Tibial nerve (tissue), 4 donors: ENCODE results near the gene MED13L. TPM values are rescaled to one million over a fixed set of nuclear protein-coding genes. Genes with fewer than 3 reads are reported as not detected.

ENCODE experiments used
- DNase-seq, 2 donors: peaks; one replicate each; pipeline ENCODE4 v3.0.0-alpha.2; 2019; ENCODE audit warnings: low spot score in 2 of 2
- H3K27ac ChIP-seq, 4 donors: fragments of 200-600 bp; sonication (generic) in 3 of 4; one replicate each; pipeline ENCODE4 v1.5.1; 2017 to 2019; ENCODE audit warnings: mild to moderate bottlenecking in 1 of 4
- H3K27me3 ChIP-seq, 2 donors: fragments of 200-600 bp; sonication (generic) in 1 of 2; one replicate each; pipeline versions ENCODE4 v1.5.1 to v1.6.0; 2017 to 2019
- H3K36me3 ChIP-seq, 3 donors: fragments of 200-600 bp; sonication (generic); one replicate each; pipeline ENCODE4 v1.5.1; 2018 to 2019
- H3K4me1 ChIP-seq, 4 donors: fragments of 200-600 bp; sonication (generic) in 3 of 4; one replicate each; pipeline ENCODE4 v1.5.1; 2017 to 2019
- H3K4me3 ChIP-seq, 4 donors: fragments of 200-600 bp; sonication (generic) in 3 of 4; one replicate each; pipeline ENCODE4 v1.5.1; 2017 to 2019; ENCODE audit warnings: mild to moderate bottlenecking in 1 of 4, moderate library complexity in 1 of 4
- H3K9me3 ChIP-seq, 4 donors: fragments of 200-600 bp; sonication (generic) in 3 of 4; one replicate each; pipeline ENCODE4 v1.5.1; 2017 to 2019
- EP300 ChIP-seq, 2 donors: sonication (generic); formaldehyde crosslinking; IDR thresholded peaks; one replicate each; pipeline ENCODE4 v1.6.1; 2017; ENCODE audit warnings: antibody characterized with exemption in 2 of 2, mild to moderate bottlenecking in 1 of 2
- POLR2A ChIP-seq, 2 donors: fragments of 450-650 bp; IDR thresholded peaks; one replicate each; pipeline ENCODE4 v1.6.1; 2017; ENCODE audit warnings: antibody characterized with exemption in 2 of 2, mild to moderate bottlenecking in 2 of 2, moderate library complexity in 2 of 2
- WGBS, 2 donors: methylation state at CpG; one replicate each; pipeline ENCODE4 v1.1.5; 2018; 5-methylcytosine and 5-hydroxymethylcytosine counted together
- total RNA-seq, 4 donors: library from RNA; depleted of rRNA; stranded (reverse); fragments of >200 nt; gene quantifications; one replicate each; pipeline ENCODE4 v1.1.0, GENCODE V29; 2016
- TF ChIP-seq, protein P1 (sequence below), 5 experiments: fragments of 200-600 bp in 3 of 5; fragments of 450-650 bp in 2 of 5; sonication (generic) in 3 of 5; IDR thresholded peaks; one replicate each; pipeline ENCODE4 v1.5.1; 2016 to 2019; ENCODE audit warnings: antibody characterized with exemption in 5 of 5, mild to moderate bottlenecking in 3 of 5, moderate library complexity in 2 of 5

The MED13L gene
- total RNA-seq, 4 donors from 2014 or later = 138 to 234 (median 218) TPM

GRCh38 chr12:116171549-116171948 is 105.9 kb downstream of the MED13L start:
- Histone ChIP-seq H3K27ac (no peak overlapping the region), H3K36me3 (no peaks in the 10 kb centered on the region), H3K4me1 (peaks cover 0 to 80% (median 4%) of the 10 kb centered on the region in 4 donors), H3K9me3 (no peaks in the 10 kb centered on the region), H3K27me3 (no peaks in the 10 kb centered on the region), H3K4me3 (no peak overlapping the region)
- TF ChIP-seq, protein P1, sequence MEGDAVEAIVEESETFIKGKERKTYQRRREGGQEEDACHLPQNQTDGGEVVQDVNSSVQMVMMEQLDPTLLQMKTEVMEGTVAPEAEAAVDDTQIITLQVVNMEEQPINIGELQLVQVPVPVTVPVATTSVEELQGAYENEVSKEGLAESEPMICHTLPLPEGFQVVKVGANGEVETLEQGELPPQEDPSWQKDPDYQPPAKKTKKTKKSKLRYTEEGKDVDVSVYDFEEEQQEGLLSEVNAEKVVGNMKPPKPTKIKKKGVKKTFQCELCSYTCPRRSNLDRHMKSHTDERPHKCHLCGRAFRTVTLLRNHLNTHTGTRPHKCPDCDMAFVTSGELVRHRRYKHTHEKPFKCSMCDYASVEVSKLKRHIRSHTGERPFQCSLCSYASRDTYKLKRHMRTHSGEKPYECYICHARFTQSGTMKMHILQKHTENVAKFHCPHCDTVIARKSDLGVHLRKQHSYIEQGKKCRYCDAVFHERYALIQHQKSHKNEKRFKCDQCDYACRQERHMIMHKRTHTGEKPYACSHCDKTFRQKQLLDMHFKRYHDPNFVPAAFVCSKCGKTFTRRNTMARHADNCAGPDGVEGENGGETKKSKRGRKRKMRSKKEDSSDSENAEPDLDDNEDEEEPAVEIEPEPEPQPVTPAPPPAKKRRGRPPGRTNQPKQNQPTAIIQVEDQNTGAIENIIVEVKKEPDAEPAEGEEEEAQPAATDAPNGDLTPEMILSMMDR (IDR thresholded peaks at IDR 0.05) = no peak
- TF ChIP-seq EP300 (IDR thresholded peaks at IDR 0.05) (no peak), POLR2A (IDR thresholded peaks at IDR 0.05) (no peak)
- no peak for DNase-seq
- 78 to 80% methylated on average over 3 of the region's 3 CpGs for WGBS, 2 donors

DNA sequence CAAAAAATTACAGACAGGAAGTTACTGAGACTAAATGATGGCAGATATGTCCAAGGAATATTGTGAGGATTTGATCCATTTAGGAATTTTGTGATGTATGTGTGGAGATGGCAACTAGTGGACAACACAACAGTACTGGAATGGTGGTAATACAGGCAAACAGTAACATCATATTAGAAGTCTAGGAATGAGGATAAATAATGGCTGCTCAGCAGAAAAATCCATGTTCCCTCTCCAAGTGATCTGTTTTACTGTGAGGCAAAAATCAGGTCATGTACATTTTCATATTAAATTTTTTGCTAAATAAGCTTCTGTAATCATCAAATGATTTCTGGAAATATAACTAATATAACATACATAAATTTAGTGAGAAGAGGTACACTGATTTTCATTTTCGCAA is 108.4 kb downstream of the MED13L start:
- peaks cover 0 to 88% (median 12%) of the 10 kb centered on the region in 4 donors for H3K4me1 ChIP-seq
- no peaks in the 10 kb centered on the region for H3K27me3 ChIP-seq
- no peak for TF ChIP-seq POLR2A (IDR thresholded peaks at IDR 0.05)
- TF ChIP-seq EP300 (IDR thresholded peaks at IDR 0.05) = no peak
- TF ChIP-seq, protein P1 (IDR thresholded peaks at IDR 0.05) = no peak
- no peak overlapping the region for H3K27ac ChIP-seq
- DNase-seq = no peak
- no peak overlapping the region for H3K4me3 ChIP-seq
- no peaks in the 10 kb centered on the region for H3K9me3 ChIP-seq
- 96 to 98% methylated on average over 1 of the region's 1 CpG for WGBS, 2 donors
- no peaks in the 10 kb centered on the region for H3K36me3 ChIP-seq

DNA sequence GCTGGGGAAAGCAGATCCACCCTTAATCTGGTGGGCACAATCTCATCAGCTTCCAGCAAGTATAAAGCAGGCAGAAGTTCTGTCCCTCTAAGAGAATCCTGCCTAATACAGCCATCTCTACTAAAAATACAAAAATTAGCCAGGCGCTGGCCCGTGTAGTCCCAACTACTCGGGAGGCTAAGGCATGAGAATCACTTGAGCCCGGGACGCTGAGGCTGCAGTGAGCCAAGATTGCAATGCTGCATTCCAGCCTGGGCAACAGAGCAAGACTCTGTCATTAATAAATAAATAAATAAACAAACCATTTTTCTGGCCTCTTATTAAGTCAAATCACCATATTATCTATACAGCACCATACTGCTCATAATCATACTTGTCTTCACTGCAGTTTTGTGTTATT is 111.2 kb downstream of the MED13L start:
- Histone ChIP-seq H3K36me3 (no peaks in the 10 kb centered on the region), H3K27ac (no peak overlapping the region), H3K9me3 (no peaks in the 10 kb centered on the region), H3K4me1 (peaks cover 0 to 87% (median 9%) of the 10 kb centered on the region in 4 donors), H3K27me3 (no peaks in the 10 kb centered on the region), H3K4me3 (no peak overlapping the region)
- TF ChIP-seq, protein P1 (IDR thresholded peaks at IDR 0.05) = no peak
- TF ChIP-seq EP300 (IDR thresholded peaks at IDR 0.05) = no peak
- TF ChIP-seq POLR2A (IDR thresholded peaks at IDR 0.05) = no peak
- no peak for DNase-seq
- 53 to 58% methylated on average over 5 of the region's 5 CpGs for WGBS, 2 donors

DNA sequence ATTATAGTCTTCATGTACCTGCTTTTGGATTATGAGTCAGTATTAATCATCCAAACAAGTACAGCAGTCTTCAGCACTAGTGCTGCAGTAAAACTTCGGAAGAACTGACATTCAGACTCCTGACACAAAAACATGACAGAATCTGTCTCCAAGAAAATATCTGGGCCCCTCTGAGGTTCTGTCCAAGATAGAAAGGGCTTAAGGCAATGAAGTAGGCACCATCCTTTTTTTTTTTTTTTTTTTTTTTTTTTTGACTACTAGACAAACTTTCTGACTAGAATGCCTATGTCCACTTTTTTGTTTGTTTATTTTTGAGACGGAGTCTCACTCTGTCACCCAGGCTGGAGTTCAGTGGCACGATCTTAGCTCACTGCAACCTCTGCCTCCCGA is 112.5 kb downstream of the MED13L start:
- Histone ChIP-seq H3K9me3 (no peaks in the 10 kb centered on the region), H3K27ac (no peak overlapping the region), H3K27me3 (no peaks in the 10 kb centered on the region), H3K4me3 (no peak overlapping the region), H3K4me1 (peaks cover 0 to 87% (median 9%) of the 10 kb centered on the region in 4 donors), H3K36me3 (no peaks in the 10 kb centered on the region)
- 70 to 77% methylated on average over 4 of the region's 4 CpGs for WGBS, 2 donors
- TF ChIP-seq, protein P1 (IDR thresholded peaks at IDR 0.05) = no peak
- TF ChIP-seq EP300 (IDR thresholded peaks at IDR 0.05) = no peak
- TF ChIP-seq POLR2A (IDR thresholded peaks at IDR 0.05) = no peak
- DNase-seq = no peak

GRCh38 chr12:116164250-116165035 is 113.0 kb downstream of the MED13L start:
- DNase-seq = no peak
- H3K9me3 ChIP-seq = no peaks in the 10 kb centered on the region
- no peaks in the 10 kb centered on the region for H3K36me3 ChIP-seq
- H3K4me1 ChIP-seq = peaks cover 0 to 92% (median 11%) of the 10 kb centered on the region in 4 donors
- WGBS, 2 donors = 14 to 31% methylated on average over 3 of the region's 3 CpGs
- TF ChIP-seq EP300 (IDR thresholded peaks at IDR 0.05) (no peak), POLR2A (IDR thresholded peaks at IDR 0.05) (no peak)
- TF ChIP-seq, protein P1 (IDR thresholded peaks at IDR 0.05) = no peak
- H3K27ac ChIP-seq = no peak overlapping the region
- no peaks in the 10 kb centered on the region for H3K27me3 ChIP-seq
- H3K4me3 ChIP-seq = no peak overlapping the region
